Measurements from ENCODE around the gene RBM4.

RBM4 gene

GRCh38 chr11:66689661-66690590 is 51.4 kb downstream of the RBM4 start:
- Histone ChIP-seq H3K36me3 (ENCODE audit: control insufficient read depth, low read length) (peaks cover 67% of the 10 kb centered on the region), H3K4me1 (ENCODE audit: control insufficient read depth, low read length) (peaks cover 2% of the 10 kb centered on the region; the same call in 1 of the 2 replicates), H3K27me3 (ENCODE audit: control insufficient read depth, low read length) (no peaks in the 10 kb centered on the region), H3K9me3 (ENCODE audit: control insufficient read depth, insufficient read depth, low read length) (no peaks in the 10 kb centered on the region), H3F3A (ENCODE audit: control insufficient read depth, insufficient read depth) (no peaks in the 10 kb centered on the region), H3K9me2 (replicated peaks; ENCODE audit: control insufficient read depth, low read length) (no peaks in the 10 kb centered on the region), H4K20me1 (ENCODE audit: control insufficient read depth, insufficient read depth, low read depth, low read length) (no peaks in the 10 kb centered on the region), H3K4me3 (ENCODE audit: low read length) (no peak overlapping the region), H3K27ac (ENCODE audit: low read depth, low read length) (no peak overlapping the region), H3K4me2 (ENCODE audit: low read length) (no peak overlapping the region), H3K79me2 (ENCODE audit: control insufficient read depth, low read length) (no peaks in the 10 kb centered on the region)
- TF ChIP-seq EZH2phosphoT487 (IDR thresholded peaks at IDR 0.05; ENCODE audit: borderline replicate concordance, low read length) (no peak), CTCF (IDR thresholded peaks at IDR 0.05; ENCODE audit: low read depth, low read length, poor library complexity, severe bottlenecking) (no peak)

GRCh38 chr11:66691311-66691980 is 52.9 kb downstream of the RBM4 start:
- Histone ChIP-seq H3K4me3 (ENCODE audit: low read length) (no peak overlapping the region), H3K9me3 (ENCODE audit: control insufficient read depth, insufficient read depth, low read length) (no peaks in the 10 kb centered on the region), H3K79me2 (ENCODE audit: control insufficient read depth, low read length) (no peaks in the 10 kb centered on the region), H3F3A (ENCODE audit: control insufficient read depth, insufficient read depth) (no peaks in the 10 kb centered on the region), H4K20me1 (ENCODE audit: control insufficient read depth, insufficient read depth, low read depth, low read length) (no peaks in the 10 kb centered on the region), H3K36me3 (ENCODE audit: control insufficient read depth, low read length) (peaks cover 75% of the 10 kb centered on the region), H3K27ac (ENCODE audit: low read depth, low read length) (no peak overlapping the region), H3K9me2 (replicated peaks; ENCODE audit: control insufficient read depth, low read length) (no peaks in the 10 kb centered on the region), H3K4me2 (ENCODE audit: low read length) (no peak overlapping the region), H3K4me1 (ENCODE audit: control insufficient read depth, low read length) (peaks cover 4% of the 10 kb centered on the region; the same call in 1 of the 2 replicates), H3K27me3 (ENCODE audit: control insufficient read depth, low read length) (no peaks in the 10 kb centered on the region)
- TF ChIP-seq CTCF (IDR thresholded peaks at IDR 0.05; ENCODE audit: low read depth, low read length, poor library complexity, severe bottlenecking), result no peak
- no peak for TF ChIP-seq EZH2phosphoT487 (IDR thresholded peaks at IDR 0.05; ENCODE audit: borderline replicate concordance, low read length)

- Histone ChIP-seq H3K4me3 (ENCODE audit: low read length) (no peak overlapping the region), H3K9me2 (replicated peaks; ENCODE audit: control insufficient read depth, low read length) (no peaks in the 10 kb centered on the region), H3K36me3 (ENCODE audit: control insufficient read depth, low read length) (peaks cover 78% of the 10 kb centered on the region)
Measured at GRCh38 chr11:66692446-66692845, 53.9 kb downstream of the RBM4 start.

More at GRCh38 chr11:66692446-66692845, 53.9 kb downstream of the RBM4 start:
- Histone ChIP-seq H3K4me2 (ENCODE audit: low read length) (no peak overlapping the region), H3K79me2 (ENCODE audit: control insufficient read depth, low read length) (no peaks in the 10 kb centered on the region), H3K4me1 (ENCODE audit: control insufficient read depth, low read length) (peaks cover 4% of the 10 kb centered on the region; the same call in 1 of the 2 replicates), H4K20me1 (ENCODE audit: control insufficient read depth, insufficient read depth, low read depth, low read length) (no peaks in the 10 kb centered on the region), H3F3A (ENCODE audit: control insufficient read depth, insufficient read depth) (no peaks in the 10 kb centered on the region), H3K27ac (ENCODE audit: low read depth, low read length) (no peak overlapping the region), H3K27me3 (ENCODE audit: control insufficient read depth, low read length) (no peaks in the 10 kb centered on the region), H3K9me3 (ENCODE audit: control insufficient read depth, insufficient read depth, low read length) (no peaks in the 10 kb centered on the region)
- no peak for TF ChIP-seq EZH2phosphoT487 (IDR thresholded peaks at IDR 0.05; ENCODE audit: borderline replicate concordance, low read length)
- no peak for TF ChIP-seq CTCF (IDR thresholded peaks at IDR 0.05; ENCODE audit: low read depth, low read length, poor library complexity, severe bottlenecking)
